Activated CD8-positive, alpha-beta T cell treated with anti-CD3 and anti-CD28 coated beads for 36 hours (primary cell): Measurements from ENCODE around the gene CBX4. TPM values are rescaled to one million over a fixed set of nuclear protein-coding genes. Genes with fewer than 3 reads are reported as not detected.

Experiments used
- ATAC-seq: fragments of 200-7000 bp; cut with Tn5 transposase; one replicate; pipeline ENCODE4 v1.10.0; 2021; ENCODE audit warnings: mild to moderate bottlenecking, moderate library complexity
- CTCF ChIA-PET: fragments of 350-600 bp; sonication (Branson Sonifier 250); formaldehyde crosslinking; loops from one replicate; lab custom pipeline; 2021; ENCODE audit warnings: antibody characterized with exemption; lab: Charles Lee
- POLR2A ChIA-PET: fragments of 350-600 bp; sonication (Branson Sonifier 250); formaldehyde crosslinking; loops from one replicate; lab custom pipeline; 2021; ENCODE audit warnings: antibody characterized with exemption; lab: Charles Lee
- DNase-seq: peaks from one replicate; pipeline ENCODE4 v3.0.0-alpha.2; 2020
- H3K27ac Mint-ChIP-seq: one replicate; pipeline ENCODE4 v1.8.0; 2021; ENCODE audit warnings: mild to moderate bottlenecking, mixed read lengths
- H3K27me3 Mint-ChIP-seq: one replicate; pipeline ENCODE4 v1.8.0; 2021; ENCODE audit warnings: mixed read lengths
- H3K36me3 Mint-ChIP-seq: one replicate; pipeline ENCODE4 v1.8.0; 2021; ENCODE audit warnings: low read depth, mixed read lengths
- H3K4me1 Mint-ChIP-seq: one replicate; pipeline ENCODE4 v1.8.0; 2021; ENCODE audit warnings: low read depth, mixed read lengths
- H3K4me3 Mint-ChIP-seq: one replicate; pipeline ENCODE4 v1.8.0; 2021; ENCODE audit warnings: mild to moderate bottlenecking, moderate library complexity, mixed read lengths
- H3K9me3 Mint-ChIP-seq: one replicate; pipeline ENCODE4 v1.8.0; 2021; ENCODE audit warnings: mixed read lengths
- intact Hi-C: fragments of 100-400 bp; cut with micrococcal nuclease; formaldehyde crosslinking; loops from one replicate; pipeline ENCODE4 v1.10.0; 2022
- total RNA-seq, 2 experiments: library from RNA; stranded (reverse); gene quantifications; one replicate each; pipeline ENCODE4 v1.2.3, GENCODE V29; 2021
- TF ChIP-seq, protein P1 (sequence below): fragments of 200-600 bp; IDR thresholded peaks from one replicate; pipeline ENCODE4 v1.8.0; 2022; ENCODE audit warnings: antibody characterized with exemption, mild to moderate bottlenecking

CBX4 gene
- total RNA-seq, 2 experiments from 2014 or later, result 23.9 to 28.0 TPM

DNA sequence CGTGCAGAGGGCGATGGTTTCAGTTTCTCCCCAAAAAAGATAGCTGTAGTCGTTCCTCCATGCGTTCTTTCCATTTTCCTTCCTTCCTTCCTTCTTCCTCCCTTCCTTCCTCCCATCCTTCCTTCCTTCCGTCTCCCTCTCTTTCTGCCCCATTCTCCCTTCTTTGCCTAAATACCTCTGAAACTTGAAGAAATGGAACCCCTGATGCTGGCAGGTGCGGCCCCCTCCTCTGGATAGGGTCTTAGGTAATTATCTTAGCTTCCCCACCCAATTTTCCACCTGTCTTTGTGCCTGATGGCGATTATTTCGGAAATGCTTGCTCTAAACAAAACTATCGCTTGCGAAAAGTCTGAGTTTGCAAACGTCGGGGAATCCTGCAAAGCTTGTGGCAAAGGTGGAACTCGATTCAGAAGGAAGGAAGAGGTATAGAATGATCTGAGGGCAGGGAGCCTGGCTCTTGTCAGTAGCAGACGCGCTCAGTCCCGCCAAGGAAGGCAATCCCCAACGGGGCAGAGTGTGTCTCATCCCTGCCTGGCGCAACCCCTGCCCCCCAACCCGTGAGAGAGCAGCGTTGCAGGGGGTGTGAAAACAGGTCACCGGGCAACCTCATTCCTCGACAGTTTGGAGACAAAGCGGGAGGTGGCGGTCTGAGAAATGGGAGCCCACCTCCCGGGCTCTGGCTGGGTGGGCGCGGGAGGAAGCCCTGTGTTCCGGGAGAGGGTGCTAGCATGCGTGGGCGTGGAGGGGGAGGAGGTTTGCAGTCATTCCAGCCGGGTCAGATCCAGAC lies 39.5 kb downstream of the CBX4 start:
- peak; percentile 52 for DNase-seq
- Mint-ChIP-seq H3K36me3 (peaks cover 5% of the 10 kb centered on the region), H3K27me3 (peaks cover 44% of the 10 kb centered on the region), H3K9me3 (no peaks in the 10 kb centered on the region), H3K4me1 (peaks cover 45% of the 10 kb centered on the region), H3K27ac (no peak overlapping the region), H3K4me3 (peak overlapping the region; percentile 54)
- CTCF ChIA-PET, result interaction anchor here (1.3 to 3.4 kb wide), 2 partner anchors 9 to 40 kb away, joined by 9 to 14 read pairs; partner anchors contain the start of gene CBX4
- TF ChIP-seq, protein P1, sequence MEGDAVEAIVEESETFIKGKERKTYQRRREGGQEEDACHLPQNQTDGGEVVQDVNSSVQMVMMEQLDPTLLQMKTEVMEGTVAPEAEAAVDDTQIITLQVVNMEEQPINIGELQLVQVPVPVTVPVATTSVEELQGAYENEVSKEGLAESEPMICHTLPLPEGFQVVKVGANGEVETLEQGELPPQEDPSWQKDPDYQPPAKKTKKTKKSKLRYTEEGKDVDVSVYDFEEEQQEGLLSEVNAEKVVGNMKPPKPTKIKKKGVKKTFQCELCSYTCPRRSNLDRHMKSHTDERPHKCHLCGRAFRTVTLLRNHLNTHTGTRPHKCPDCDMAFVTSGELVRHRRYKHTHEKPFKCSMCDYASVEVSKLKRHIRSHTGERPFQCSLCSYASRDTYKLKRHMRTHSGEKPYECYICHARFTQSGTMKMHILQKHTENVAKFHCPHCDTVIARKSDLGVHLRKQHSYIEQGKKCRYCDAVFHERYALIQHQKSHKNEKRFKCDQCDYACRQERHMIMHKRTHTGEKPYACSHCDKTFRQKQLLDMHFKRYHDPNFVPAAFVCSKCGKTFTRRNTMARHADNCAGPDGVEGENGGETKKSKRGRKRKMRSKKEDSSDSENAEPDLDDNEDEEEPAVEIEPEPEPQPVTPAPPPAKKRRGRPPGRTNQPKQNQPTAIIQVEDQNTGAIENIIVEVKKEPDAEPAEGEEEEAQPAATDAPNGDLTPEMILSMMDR, result no peak
- intact Hi-C loops, result loop anchor here (5.0 kb wide), 2 partner anchors 38 to 193 kb away; partner anchors contain the start of gene CBX4
- no peak for ATAC-seq
- POLR2A ChIA-PET, result interaction anchor here (1.0 to 5.6 kb wide), 5 partner anchors 12 to 40 kb away, joined by 3 to 34 read pairs (median 5); partner anchors contain the start of gene CBX4

DNA sequence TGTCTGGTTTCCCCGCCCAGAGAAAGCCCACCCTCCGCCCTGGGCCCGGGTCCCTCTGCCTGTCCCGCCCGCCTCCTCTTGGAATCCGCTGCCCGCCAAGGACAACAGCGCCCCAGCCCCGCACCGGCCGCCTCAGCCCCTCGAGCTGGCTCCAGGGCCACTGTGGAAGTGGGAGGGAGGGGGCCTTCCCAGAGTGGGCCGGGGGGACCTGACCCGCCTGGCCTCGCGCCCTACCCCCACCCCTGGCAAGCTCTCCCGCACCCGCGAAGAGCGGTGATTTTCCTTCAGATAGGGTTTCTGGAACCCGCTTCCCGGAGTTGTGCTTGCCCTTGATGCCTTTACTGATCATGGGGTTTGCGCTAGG lies 40.1 kb downstream of the CBX4 start:
- Mint-ChIP-seq H3K9me3 (no peaks in the 10 kb centered on the region), H3K36me3 (peaks cover 5% of the 10 kb centered on the region), H3K27ac (no peak overlapping the region), H3K4me3 (peak overlapping the region; percentile 54), H3K27me3 (peaks cover 40% of the 10 kb centered on the region), H3K4me1 (peaks cover 40% of the 10 kb centered on the region)
- ATAC-seq (no peak), DNase-seq (no peak)
- intact Hi-C loops, result loop anchor here (5.0 kb wide), 2 partner anchors 38 to 193 kb away; partner anchors contain the start of gene CBX4
- POLR2A ChIA-PET, result interaction anchor here (1.0 to 5.6 kb wide), 5 partner anchors 13 to 40 kb away, joined by 3 to 34 read pairs (median 5); partner anchors contain the start of gene CBX4
- TF ChIP-seq, protein P1, result no peak
- CTCF ChIA-PET, result interaction anchor here (1.3 to 3.4 kb wide), 2 partner anchors 9 to 41 kb away, joined by 9 to 14 read pairs; partner anchors contain the start of gene CBX4

DNA sequence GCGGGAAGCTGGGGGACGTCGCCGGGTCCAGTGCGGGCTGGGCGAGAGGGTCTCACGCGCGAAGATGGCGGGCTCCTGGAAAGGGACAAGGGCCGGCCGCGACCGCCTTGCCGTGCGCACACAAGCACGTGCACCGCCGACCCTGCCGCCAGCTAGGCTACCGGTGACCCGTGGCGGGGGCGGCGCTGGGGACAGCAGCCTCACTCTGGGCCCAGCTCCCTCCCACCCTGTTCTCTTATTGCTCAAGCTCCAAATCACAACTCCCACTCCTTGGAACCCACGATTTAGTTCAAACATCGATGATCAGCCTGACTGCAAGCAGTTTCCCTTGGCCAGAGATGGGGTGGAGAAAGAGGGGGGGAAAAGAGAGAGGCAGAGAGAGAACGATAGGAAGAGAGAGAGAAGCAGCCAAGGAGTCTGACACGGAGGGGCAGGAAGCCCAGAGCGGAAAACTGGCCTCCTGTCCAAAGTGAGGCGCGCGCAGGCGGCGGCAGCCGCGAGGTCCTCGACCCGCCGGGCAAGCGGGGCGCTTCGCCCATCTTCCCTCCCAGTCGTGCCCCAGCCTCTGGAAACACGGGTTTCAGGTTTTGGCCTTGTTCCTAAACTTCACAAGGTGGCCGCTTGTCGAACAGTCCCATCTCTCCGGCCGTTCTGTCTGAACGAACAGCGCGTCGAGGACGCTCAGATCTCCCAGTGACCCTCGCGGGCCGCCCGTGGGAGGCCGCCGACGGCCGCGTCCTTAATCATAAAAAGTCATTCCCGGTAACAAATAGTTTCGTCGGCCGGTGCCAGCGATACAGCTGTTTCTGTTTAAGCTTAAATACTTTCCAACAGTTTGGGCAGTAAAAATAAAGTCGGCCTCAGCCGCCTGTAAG lies 40.7 kb downstream of the CBX4 start:
- POLR2A ChIA-PET, result interaction anchor here (0.8 to 2.6 kb wide), 6 partner anchors 25 to 46 kb away, joined by 3 to 15 read pairs (median 4); partner anchors contain the start of gene CBX4
- TF ChIP-seq, protein P1, result no peak
- Mint-ChIP-seq H3K4me1 (peaks cover 38% of the 10 kb centered on the region), H3K27ac (no peak overlapping the region), H3K4me3 (peak overlapping the region; percentile 43), H3K9me3 (no peaks in the 10 kb centered on the region), H3K27me3 (peaks cover 41% of the 10 kb centered on the region), H3K36me3 (peaks cover 4% of the 10 kb centered on the region)
- DNase-seq, result no peak
- no peak for ATAC-seq
- intact Hi-C loops, result loop anchor here (5.0 kb wide), 2 partner anchors 39 to 194 kb away; partner anchors contain the start of gene CBX4
- CTCF ChIA-PET, result interaction anchor here (0.9 to 1.8 kb wide), 4 partner anchors 10 to 57 kb away, joined by 4 to 9 read pairs (median 4); no protein-coding TSS in a partner anchor

DNA sequence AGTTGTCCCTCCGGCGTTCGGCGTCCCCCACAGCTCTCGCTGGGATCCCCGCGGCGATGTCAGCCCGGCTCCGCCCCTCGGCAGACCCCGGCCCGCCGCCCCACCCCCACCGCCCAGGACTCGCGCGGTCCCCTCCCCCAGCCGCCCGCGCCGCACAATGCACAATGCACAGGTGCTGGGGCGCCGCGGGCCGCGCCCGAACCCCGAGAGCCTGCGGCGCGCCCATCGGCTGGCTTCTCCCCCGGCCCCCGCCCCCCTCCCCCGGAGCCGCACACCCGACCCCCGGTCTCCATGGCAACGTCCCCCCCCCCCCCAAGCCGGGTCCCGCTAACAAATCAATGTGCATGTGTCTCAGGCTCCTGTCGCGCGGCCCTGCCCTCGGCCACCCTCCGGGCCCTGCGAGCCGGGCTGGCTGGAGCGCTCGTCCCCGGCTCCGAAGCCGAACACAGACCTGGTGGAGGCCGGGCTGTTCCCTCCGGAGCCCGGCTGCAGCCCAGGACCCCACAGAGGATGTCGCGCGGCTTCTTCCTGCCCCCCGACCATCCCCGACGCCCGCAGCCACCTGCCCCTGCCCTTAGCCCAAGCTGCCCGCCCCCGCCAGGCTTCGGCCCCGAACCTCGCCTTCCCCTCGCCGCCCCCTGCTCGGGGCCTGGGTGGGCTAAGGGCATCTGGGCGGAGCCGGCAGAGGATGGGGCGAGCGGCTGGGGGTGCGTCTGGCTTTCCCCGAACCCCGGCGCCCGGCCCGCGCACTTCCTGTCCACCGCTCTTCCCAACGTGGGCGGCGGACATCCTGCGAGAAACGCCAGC lies 41.5 kb downstream of the CBX4 start:
- no peak for DNase-seq
- TF ChIP-seq, protein P1, result no peak
- H3K9me3 Mint-ChIP-seq, result no peaks in the 10 kb centered on the region
- ChIA-PET POLR2A (interaction anchor here (0.6 to 2.6 kb wide), 13 partner anchors 10 to 350 kb away, joined by 3 to 15 read pairs (median 4); partner anchors contain the start of genes CBX2, CBX4 and EIF4A3), CTCF (interaction anchor here (0.9 to 2.2 kb wide), 10 partner anchors 10 to 196 kb away, joined by 3 to 11 read pairs (median 5); partner anchors contain the start of gene CBX4)
- peaks cover 37% of the 10 kb centered on the region for H3K27me3 Mint-ChIP-seq
- intact Hi-C loops, result loop anchor here (5.0 kb wide), 2 partner anchors 40 to 195 kb away; partner anchors contain the start of gene CBX4
- ATAC-seq, result peak; percentile 14
- peak overlapping the region; percentile 82 for H3K4me3 Mint-ChIP-seq
- peaks cover 38% of the 10 kb centered on the region for H3K4me1 Mint-ChIP-seq
- H3K27ac Mint-ChIP-seq, result no peak overlapping the region
- peaks cover 3% of the 10 kb centered on the region for H3K36me3 Mint-ChIP-seq
